Hepatocyte (in vitro differentiated cells): ENCODE results near the gene CEP164.

Experiments used
- EZH2 ChIP-seq: fragments of 200-600 bp; sonication (generic); IDR thresholded peaks from 2 replicates; pipeline ENCODE4 v1.6.1; 2016; ENCODE audit warnings: antibody characterized with exemption, mild to moderate bottlenecking, borderline replicate concordance
- TF ChIP-seq, protein P1 (sequence below): fragments of 200-600 bp; sonication (generic); IDR thresholded peaks from 2 replicates; pipeline ENCODE4 v1.5.1; 2016; ENCODE audit warnings: antibody characterized with exemption, mild to moderate bottlenecking; ENCODE audit not compliant: poor library complexity

DNA sequence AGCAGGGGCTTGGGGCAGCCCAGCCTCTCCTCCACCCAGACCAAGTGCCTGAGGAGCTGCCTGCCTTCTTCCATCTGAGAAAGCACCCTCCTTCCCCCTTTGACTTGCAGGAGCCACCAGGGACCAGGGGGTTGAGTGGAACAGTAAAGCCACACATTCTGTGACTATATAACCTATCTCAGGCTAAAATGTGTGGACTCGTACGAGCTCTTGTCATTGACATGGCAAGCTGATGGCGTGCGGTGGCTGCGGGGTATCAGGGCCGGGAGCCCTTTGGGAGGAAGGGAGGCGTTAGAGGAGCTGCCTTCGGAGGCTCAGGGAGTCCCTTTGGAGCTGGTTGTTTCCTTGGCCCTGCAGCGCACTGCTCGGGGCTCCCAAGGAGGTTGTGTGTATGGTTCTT lies 84.5 kb downstream of the CEP164 start:
- TF ChIP-seq, protein P1, sequence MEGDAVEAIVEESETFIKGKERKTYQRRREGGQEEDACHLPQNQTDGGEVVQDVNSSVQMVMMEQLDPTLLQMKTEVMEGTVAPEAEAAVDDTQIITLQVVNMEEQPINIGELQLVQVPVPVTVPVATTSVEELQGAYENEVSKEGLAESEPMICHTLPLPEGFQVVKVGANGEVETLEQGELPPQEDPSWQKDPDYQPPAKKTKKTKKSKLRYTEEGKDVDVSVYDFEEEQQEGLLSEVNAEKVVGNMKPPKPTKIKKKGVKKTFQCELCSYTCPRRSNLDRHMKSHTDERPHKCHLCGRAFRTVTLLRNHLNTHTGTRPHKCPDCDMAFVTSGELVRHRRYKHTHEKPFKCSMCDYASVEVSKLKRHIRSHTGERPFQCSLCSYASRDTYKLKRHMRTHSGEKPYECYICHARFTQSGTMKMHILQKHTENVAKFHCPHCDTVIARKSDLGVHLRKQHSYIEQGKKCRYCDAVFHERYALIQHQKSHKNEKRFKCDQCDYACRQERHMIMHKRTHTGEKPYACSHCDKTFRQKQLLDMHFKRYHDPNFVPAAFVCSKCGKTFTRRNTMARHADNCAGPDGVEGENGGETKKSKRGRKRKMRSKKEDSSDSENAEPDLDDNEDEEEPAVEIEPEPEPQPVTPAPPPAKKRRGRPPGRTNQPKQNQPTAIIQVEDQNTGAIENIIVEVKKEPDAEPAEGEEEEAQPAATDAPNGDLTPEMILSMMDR = no peak
- TF ChIP-seq EZH2 = no peak
